CD4-positive, alpha-beta T cell treated with Interleukin-15 for 4 hours (primary cell): ENCODE results near the gene AFMID.

Experiments
- DNase-seq: peaks from one replicate; pipeline ENCODE4 v3.0.0-alpha.2; 2020; ENCODE audit warnings: low spot score

Gene AFMID

DNA sequence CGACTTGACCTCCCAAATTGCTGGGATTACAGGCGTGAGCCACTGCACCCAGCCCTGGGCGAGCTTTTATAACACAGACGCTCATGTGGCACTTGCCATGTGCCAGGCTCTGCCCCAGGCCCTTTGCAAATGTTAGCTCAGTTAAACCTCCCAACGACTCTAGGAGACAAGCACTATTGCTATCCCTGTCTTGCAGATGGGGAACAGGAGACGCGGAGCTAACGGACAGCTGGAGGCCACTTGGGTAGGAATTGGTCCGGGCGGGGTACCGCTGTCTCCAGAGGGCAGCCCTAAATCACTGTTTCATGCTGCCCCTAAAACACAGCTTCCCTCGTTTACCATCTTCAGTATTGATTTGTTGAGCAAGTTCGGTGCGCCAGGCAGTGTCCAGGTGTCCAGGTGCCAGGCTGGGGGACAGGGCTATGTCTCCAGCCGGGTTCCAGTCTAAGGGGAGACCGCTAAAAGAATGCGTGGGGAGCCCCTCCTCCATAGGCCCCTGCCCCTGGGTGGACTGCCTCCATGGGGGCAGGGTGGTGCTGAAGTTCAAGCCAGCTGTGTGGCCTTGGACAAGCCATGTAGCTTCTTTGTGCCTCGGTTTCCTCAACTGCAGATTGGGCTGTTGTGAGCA is 68.0 kb downstream of the AFMID start:
- DNase-seq, result no peak

DNA sequence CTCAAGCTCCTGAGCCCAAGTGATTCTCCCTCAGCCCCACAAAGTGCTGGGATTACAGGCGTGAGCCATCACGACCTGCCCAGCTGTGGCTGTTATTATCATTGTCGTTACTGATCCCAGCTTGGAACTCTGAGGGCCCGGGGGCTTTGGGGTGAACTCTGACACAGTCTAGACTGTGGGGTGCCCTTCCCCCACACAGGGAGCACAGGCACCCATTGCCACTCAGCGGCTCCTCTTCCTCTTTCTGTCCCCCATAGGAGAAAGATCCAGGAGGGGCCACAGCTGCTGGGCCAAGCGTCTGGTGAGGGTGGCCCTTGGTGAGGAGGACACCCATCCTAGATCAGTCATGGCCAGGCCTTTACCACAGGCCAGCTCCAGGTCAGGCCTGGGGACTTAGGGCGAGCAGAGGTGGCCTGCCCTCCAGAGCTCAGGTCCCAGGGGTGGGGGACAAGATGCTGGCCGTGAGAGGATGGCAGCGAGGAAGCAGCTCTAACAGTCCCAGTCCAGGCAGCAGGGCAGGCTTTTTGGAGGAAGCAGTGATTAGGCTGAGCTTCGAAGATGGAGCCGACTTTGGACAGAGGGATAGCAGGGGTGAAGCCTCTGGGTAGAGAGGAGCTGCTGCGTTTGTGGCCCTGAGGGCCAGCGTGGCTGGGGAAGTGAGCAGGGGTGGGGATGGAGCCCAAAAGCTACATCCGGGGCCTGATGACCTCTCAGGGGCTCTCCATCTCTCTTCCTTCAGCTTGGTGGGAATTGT is 69.0 kb downstream of the AFMID start:
- DNase-seq, result no peak

DNA sequence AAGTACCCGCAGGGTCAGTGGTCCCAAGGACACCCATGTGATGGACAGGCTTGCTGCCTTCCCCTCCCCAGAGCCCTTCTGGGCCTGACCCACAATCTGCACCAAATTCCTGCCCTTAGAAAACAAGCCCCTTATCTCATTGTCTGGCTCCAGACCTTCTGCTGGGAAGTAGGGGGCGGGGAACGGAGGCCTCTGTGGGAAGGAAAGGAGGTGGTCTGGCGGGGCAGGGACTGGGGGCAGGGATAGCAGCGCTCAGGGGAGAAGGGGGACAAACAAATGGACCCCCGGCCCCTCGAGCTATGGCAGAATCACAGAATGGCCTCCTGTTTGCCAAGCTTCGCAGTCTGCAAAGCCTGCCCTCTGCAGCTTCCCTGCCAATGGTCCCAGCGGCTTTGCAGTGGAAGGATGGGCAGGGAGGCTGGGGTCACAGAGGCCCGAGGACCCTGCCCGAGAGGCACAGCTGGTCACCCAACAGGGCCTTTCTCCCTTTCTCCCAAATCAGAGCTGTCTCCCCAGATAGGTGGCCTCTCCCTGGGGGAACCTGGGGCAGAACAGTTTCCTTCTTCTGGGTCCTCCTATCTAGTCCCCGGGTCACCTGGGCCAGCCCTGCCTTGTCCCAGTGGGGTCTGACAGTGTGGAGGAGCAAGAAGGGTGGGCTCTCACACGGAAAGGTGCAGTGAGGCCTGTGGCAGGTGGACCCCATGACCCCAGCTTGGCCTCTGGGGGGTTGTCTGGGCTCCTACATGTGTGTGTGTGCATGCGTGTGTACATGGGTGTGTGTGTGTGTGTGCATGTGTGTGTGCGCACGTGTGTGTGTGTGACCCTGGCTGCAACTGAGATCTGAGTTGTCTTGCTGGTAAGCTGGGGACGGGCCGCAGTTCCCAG is 69.8 kb downstream of the AFMID start:
- DNase-seq, result no peak
